Esophagus squamous epithelium (tissue), 5 donors: ENCODE measurements around the gene CDC14B. TPM values are rescaled to one million over a fixed set of nuclear protein-coding genes. Genes with fewer than 3 reads are reported as not detected.

ENCODE experiments used
- DNase-seq: peaks from one replicate; lab custom pipeline; 2025; lab: John Stamatoyannopoulos, UW
- H3K27ac ChIP-seq, 4 donors: fragments of 200-600 bp; sonication (generic); one replicate each; pipeline ENCODE4 v1.5.1; 2016 to 2019; ENCODE audit warnings: mild to moderate bottlenecking in 1 of 4
- H3K27me3 ChIP-seq, 4 donors: fragments of 200-600 bp; sonication (generic); 1 replicate in 3 of 4; 2 replicates in 1 of 4; pipeline versions ENCODE4 v1.5.1 to v1.6.0; 2017 to 2021; ENCODE audit warnings: antibody characterized with exemption in 1 of 4
- H3K36me3 ChIP-seq, 3 donors: fragments of 200-600 bp; sonication (generic); one replicate each; pipeline ENCODE4 v1.5.1; 2016 to 2019
- H3K4me1 ChIP-seq, 3 donors: fragments of 200-600 bp; sonication (generic); one replicate each; pipeline ENCODE4 v1.5.1; 2017 to 2019
- H3K4me3 ChIP-seq, 4 donors: fragments of 200-600 bp; sonication (generic); 1 replicate in 3 of 4; 2 replicates in 1 of 4; pipeline ENCODE4 v1.5.1; 2016 to 2019; ENCODE audit warnings: mild to moderate bottlenecking in 2 of 4, moderate library complexity in 1 of 4
- H3K9me3 ChIP-seq, 3 donors: fragments of 200-600 bp; sonication (generic); one replicate each; pipeline ENCODE4 v1.5.1; 2016 to 2019
- POLR2A ChIP-seq, 4 donors: fragments of 450-650 bp; IDR thresholded peaks; one replicate each; pipeline ENCODE4 v1.6.1; 2017; ENCODE audit warnings: antibody characterized with exemption in 4 of 4, mild to moderate bottlenecking in 4 of 4, moderate library complexity in 3 of 4
- WGBS, 2 donors: methylation state at CpG; one replicate each; pipeline ENCODE4 v1.1.5; 2018; 5-methylcytosine and 5-hydroxymethylcytosine counted together
- intact Hi-C: fragments of 100-400 bp; cut with DNase I; formaldehyde crosslinking; loops from one replicate; pipeline ENCODE4 v1.15.0; 2022
- total RNA-seq, 4 donors: library from RNA; depleted of rRNA; stranded (reverse); fragments of >200 nt; gene quantifications; one replicate each; pipeline ENCODE4 v1.1.0, GENCODE V29; 2016
- TF ChIP-seq, protein P1 (sequence below), 6 experiments: fragments of 450-650 bp in 4 of 6; fragments of 200-600 bp in 2 of 6; sonication (generic) in 2 of 6; IDR thresholded peaks; one replicate each; pipeline ENCODE4 v1.5.1; 2016 to 2019; ENCODE audit warnings: antibody characterized with exemption in 6 of 6, mild to moderate bottlenecking in 4 of 6, moderate library complexity in 4 of 6
- donor health status: DM: yes; HTN: yes; CAD: no.

The CDC14B gene
- total RNA-seq, 4 donors from 2014 or later: 2.7 to 14.8 (median 9.1) TPM

GRCh38 chr9:96484521-96484931 lies 135.1 kb downstream of the CDC14B start:
- H3K9me3 ChIP-seq: no peaks in the 10 kb centered on the region
- no peak for TF ChIP-seq POLR2A (IDR thresholded peaks at IDR 0.05)
- TF ChIP-seq, protein P1, sequence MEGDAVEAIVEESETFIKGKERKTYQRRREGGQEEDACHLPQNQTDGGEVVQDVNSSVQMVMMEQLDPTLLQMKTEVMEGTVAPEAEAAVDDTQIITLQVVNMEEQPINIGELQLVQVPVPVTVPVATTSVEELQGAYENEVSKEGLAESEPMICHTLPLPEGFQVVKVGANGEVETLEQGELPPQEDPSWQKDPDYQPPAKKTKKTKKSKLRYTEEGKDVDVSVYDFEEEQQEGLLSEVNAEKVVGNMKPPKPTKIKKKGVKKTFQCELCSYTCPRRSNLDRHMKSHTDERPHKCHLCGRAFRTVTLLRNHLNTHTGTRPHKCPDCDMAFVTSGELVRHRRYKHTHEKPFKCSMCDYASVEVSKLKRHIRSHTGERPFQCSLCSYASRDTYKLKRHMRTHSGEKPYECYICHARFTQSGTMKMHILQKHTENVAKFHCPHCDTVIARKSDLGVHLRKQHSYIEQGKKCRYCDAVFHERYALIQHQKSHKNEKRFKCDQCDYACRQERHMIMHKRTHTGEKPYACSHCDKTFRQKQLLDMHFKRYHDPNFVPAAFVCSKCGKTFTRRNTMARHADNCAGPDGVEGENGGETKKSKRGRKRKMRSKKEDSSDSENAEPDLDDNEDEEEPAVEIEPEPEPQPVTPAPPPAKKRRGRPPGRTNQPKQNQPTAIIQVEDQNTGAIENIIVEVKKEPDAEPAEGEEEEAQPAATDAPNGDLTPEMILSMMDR (IDR thresholded peaks at IDR 0.05): no peak
- 68 to 81% methylated on average over 4 of the region's 4 CpGs for WGBS, 2 donors
- peaks cover 0 to 29% (median 28%) of the 10 kb centered on the region in 3 donors for H3K4me1 ChIP-seq
- intact Hi-C loops: no loop called here
- DNase-seq: no peak
- H3K27me3 ChIP-seq: no peaks in the 10 kb centered on the region
- peaks cover 0 to 32% (median 0%) of the 10 kb centered on the region in 3 donors for H3K36me3 ChIP-seq
- no peak overlapping the region for H3K4me3 ChIP-seq
- no peak overlapping the region for H3K27ac ChIP-seq

DNA sequence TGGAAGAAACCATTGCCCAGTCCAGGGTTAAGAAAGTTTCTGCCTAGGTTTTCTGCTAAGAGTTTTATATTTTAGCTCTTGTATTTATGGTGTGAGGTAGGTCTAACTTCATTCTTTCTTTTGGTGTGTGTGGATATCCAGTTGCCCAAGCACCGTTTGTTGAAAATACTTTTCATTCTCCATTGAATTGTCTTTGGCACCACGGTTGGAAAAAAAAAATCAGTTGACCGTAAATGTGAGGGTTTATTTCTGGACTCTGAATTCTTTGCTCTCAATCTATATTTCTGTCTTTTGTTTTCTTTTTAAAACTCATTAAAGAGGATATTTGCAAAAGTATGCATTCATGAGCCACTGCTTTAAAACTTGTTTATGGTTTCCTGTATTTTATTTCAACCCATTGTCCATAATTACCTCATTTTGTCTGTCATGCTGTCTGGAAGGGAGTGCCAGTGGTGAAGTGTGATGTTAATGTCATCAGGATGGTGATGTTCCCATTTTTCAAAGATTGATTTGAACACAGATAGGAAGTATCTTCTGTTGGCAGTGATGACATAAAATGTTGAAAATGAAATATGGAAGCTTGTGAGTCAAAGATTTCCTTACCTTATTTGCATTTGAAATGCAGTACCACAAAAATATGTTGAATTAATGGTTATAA lies 135.8 kb downstream of the CDC14B start:
- peaks cover 0 to 25% (median 0%) of the 10 kb centered on the region in 3 donors for H3K36me3 ChIP-seq
- H3K27me3 ChIP-seq: no peaks in the 10 kb centered on the region
- H3K9me3 ChIP-seq: no peaks in the 10 kb centered on the region
- DNase-seq: no peak
- no peak overlapping the region for H3K4me3 ChIP-seq
- TF ChIP-seq, protein P1 (IDR thresholded peaks at IDR 0.05): no peak
- TF ChIP-seq POLR2A (IDR thresholded peaks at IDR 0.05): no peak
- no peak overlapping the region for H3K27ac ChIP-seq
- H3K4me1 ChIP-seq: peaks cover 0 to 29% (median 28%) of the 10 kb centered on the region in 3 donors
- intact Hi-C loops: no loop called here
- WGBS, 2 donors: 39 to 65% methylated on average over 3 of the region's 3 CpGs

- TF ChIP-seq POLR2A (IDR thresholded peaks at IDR 0.05): no peak
- H3K27ac ChIP-seq: no peak overlapping the region
- no peaks in the 10 kb centered on the region for H3K27me3 ChIP-seq
- H3K9me3 ChIP-seq: no peaks in the 10 kb centered on the region
- no peak for DNase-seq
- intact Hi-C loops: no loop called here
- peaks cover 0 to 28% (median 27%) of the 10 kb centered on the region in 3 donors for H3K4me1 ChIP-seq
- peaks cover 0 to 18% (median 0%) of the 10 kb centered on the region in 3 donors for H3K36me3 ChIP-seq
- no peak overlapping the region for H3K4me3 ChIP-seq
- 95 to 96% methylated on average over 4 of the region's 4 CpGs for WGBS, 2 donors
Measured at GRCh38 chr9:96483197-96483596, 136.4 kb downstream of the CDC14B start.

- peaks cover 0 to 14% (median 0%) of the 10 kb centered on the region in 3 donors for H3K36me3 ChIP-seq
- no peaks in the 10 kb centered on the region for H3K9me3 ChIP-seq
- H3K4me1 ChIP-seq: peaks cover 0 to 22% (median 20%) of the 10 kb centered on the region in 3 donors
- H3K27me3 ChIP-seq: no peaks in the 10 kb centered on the region
- intact Hi-C loops: no loop called here
- H3K27ac ChIP-seq: no peak overlapping the region
- H3K4me3 ChIP-seq: no peak overlapping the region
- no peak for DNase-seq
- WGBS, 2 donors: 52 to 86% methylated on average over 2 of the region's 2 CpGs
- TF ChIP-seq, protein P1 (IDR thresholded peaks at IDR 0.05): no peak
- no peak for TF ChIP-seq POLR2A (IDR thresholded peaks at IDR 0.05)
Measured at GRCh38 chr9:96482476-96482875, 137.2 kb downstream of the CDC14B start.

- Histone ChIP-seq H3K27me3 (no peaks in the 10 kb centered on the region), H3K27ac (no peak overlapping the region), H3K4me3 (no peak overlapping the region), H3K9me3 (no peaks in the 10 kb centered on the region), H3K4me1 (peaks cover 0 to 8% (median 3%) of the 10 kb centered on the region in 3 donors), H3K36me3 (peaks cover 0 to 14% (median 0%) of the 10 kb centered on the region in 3 donors)
- intact Hi-C loops: no loop called here
- no peak for DNase-seq
- WGBS, 2 donors: 92 to 96% methylated on average over 3 of the region's 3 CpGs
- TF ChIP-seq, protein P1 (IDR thresholded peaks at IDR 0.05): no peak
- TF ChIP-seq POLR2A (IDR thresholded peaks at IDR 0.05): no peak
Measured at GRCh38 chr9:96480736-96481135, 138.9 kb downstream of the CDC14B start.
